ENCODE measurements around the gene COG4. TPM values are rescaled to one million over a fixed set of nuclear protein-coding genes. Genes with fewer than 3 reads are reported as not detected.

Gene COG4
- total RNA-seq, 1 experiment from 2014 or later = 45.4 TPM

DNA sequence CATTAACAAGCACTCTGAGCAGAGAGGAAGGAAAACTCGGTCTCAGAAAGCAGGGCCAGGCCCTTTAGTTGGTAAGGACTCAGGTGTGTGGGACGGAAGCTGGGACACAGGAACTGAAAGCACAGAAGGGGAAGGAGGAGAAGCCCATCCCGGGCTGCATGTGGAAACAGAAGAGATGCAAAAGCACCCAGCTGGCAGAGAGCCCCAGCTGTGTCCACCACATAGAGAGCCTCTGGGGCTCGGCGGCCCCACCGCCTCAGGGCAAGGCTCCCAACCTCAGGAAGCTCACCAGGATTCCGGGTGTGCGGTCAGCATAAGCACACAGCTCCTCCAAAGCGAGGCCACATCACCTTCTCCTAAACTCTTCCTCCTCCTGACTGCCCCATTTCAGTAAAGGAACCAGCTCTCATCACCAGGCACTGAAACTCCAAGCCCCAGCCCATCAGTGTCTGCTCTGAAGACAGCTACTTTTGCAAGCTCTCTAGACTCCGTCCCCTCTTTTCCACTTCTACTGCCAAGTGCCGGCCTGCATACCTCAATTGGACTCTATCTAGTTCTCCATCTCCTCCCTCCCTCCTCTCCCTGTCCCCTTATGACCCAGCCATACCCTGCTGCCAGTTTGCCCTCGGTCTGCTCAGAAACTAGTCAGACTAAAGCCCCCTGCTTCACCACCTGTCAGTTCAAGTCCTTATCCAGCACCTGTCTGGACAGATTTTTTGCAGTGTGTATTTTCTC lies 90.5 kb downstream of the COG4 start:
- peaks cover 78% of the 10 kb centered on the region for H3K4me1 ChIP-seq (ENCODE audit: control insufficient read depth, insufficient read depth, low read length)
- POLR2A ChIA-PET = no interaction called here
- ATAC-seq (peak; percentile 18), DNase-seq (ENCODE audit: low read depth, low spot score) (no peak)
- BruUV-seq (replicated peaks) = no TSS peak
- H3K9me3 ChIP-seq (ENCODE audit: control insufficient read depth, insufficient read depth, low read depth, low read length) = no peaks in the 10 kb centered on the region
- H3K27ac ChIP-seq (ENCODE audit: low read length) = peak overlapping the region; percentile 91
- in situ Hi-C loops (cut with HindIII; ENCODE audit: low pct_unique_long_range_greater_than_20kb, low sequenced_read_pairs) (no loop called here), intact Hi-C loops (cut with micrococcal nuclease; ENCODE audit: unreplicated experiment) (no loop called here)
- CTCF ChIA-PET = interaction anchor here (0.6 kb wide), 1 partner anchor 50 kb away, joined by 13 read pairs; no protein-coding TSS in a partner anchor
- peak overlapping the region; percentile 5 to 39; a peak in 3 of 4 replicates for H3K4me3 ChIP-seq (ENCODE audit: low read depth in 2 of 2, low read length in 2 of 2)
- H3K36me3 ChIP-seq (ENCODE audit: control insufficient read depth, insufficient read depth, low read length) = no peaks in the 10 kb centered on the region; the same call in 1 of the 2 replicates
- H3K27me3 ChIP-seq (ENCODE audit: control insufficient read depth, insufficient read depth, low read length) = no peaks in the 10 kb centered on the region
- TF ChIP-seq POLR2AphosphoS5 (IDR thresholded peaks at IDR 0.05; ENCODE audit: low read depth, low read length) (no peak; the same call in 1 of the 2 replicates), TCF7L2 (IDR thresholded peaks at IDR 0.05; ENCODE audit: low read depth, low read length) (no peak), SIN3A (IDR thresholded peaks at IDR 0.05; ENCODE audit: borderline replicate concordance, insufficient read depth, low read depth, low read length) (no peak)
- TF ChIP-seq, protein P1, sequence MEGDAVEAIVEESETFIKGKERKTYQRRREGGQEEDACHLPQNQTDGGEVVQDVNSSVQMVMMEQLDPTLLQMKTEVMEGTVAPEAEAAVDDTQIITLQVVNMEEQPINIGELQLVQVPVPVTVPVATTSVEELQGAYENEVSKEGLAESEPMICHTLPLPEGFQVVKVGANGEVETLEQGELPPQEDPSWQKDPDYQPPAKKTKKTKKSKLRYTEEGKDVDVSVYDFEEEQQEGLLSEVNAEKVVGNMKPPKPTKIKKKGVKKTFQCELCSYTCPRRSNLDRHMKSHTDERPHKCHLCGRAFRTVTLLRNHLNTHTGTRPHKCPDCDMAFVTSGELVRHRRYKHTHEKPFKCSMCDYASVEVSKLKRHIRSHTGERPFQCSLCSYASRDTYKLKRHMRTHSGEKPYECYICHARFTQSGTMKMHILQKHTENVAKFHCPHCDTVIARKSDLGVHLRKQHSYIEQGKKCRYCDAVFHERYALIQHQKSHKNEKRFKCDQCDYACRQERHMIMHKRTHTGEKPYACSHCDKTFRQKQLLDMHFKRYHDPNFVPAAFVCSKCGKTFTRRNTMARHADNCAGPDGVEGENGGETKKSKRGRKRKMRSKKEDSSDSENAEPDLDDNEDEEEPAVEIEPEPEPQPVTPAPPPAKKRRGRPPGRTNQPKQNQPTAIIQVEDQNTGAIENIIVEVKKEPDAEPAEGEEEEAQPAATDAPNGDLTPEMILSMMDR (IDR thresholded peaks at IDR 0.05) = no peak
- TF ChIP-seq, protein P2, sequence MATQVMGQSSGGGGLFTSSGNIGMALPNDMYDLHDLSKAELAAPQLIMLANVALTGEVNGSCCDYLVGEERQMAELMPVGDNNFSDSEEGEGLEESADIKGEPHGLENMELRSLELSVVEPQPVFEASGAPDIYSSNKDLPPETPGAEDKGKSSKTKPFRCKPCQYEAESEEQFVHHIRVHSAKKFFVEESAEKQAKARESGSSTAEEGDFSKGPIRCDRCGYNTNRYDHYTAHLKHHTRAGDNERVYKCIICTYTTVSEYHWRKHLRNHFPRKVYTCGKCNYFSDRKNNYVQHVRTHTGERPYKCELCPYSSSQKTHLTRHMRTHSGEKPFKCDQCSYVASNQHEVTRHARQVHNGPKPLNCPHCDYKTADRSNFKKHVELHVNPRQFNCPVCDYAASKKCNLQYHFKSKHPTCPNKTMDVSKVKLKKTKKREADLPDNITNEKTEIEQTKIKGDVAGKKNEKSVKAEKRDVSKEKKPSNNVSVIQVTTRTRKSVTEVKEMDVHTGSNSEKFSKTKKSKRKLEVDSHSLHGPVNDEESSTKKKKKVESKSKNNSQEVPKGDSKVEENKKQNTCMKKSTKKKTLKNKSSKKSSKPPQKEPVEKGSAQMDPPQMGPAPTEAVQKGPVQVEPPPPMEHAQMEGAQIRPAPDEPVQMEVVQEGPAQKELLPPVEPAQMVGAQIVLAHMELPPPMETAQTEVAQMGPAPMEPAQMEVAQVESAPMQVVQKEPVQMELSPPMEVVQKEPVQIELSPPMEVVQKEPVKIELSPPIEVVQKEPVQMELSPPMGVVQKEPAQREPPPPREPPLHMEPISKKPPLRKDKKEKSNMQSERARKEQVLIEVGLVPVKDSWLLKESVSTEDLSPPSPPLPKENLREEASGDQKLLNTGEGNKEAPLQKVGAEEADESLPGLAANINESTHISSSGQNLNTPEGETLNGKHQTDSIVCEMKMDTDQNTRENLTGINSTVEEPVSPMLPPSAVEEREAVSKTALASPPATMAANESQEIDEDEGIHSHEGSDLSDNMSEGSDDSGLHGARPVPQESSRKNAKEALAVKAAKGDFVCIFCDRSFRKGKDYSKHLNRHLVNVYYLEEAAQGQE (IDR thresholded peaks at IDR 0.05; ENCODE audit: insufficient read depth in 1 of 2, low read depth in 2 of 2, low read length in 1 of 2) = no peak

GRCh38 chr16:70432356-70432722 lies 91.0 kb downstream of the COG4 start:
- H3K36me3 ChIP-seq (ENCODE audit: control insufficient read depth, insufficient read depth, low read length) = no peaks in the 10 kb centered on the region; the same call in 1 of the 2 replicates
- ChIA-PET POLR2A (no interaction called here), CTCF (interaction anchor here (0.6 kb wide), 1 partner anchor 51 kb away, joined by 13 read pairs; no protein-coding TSS in a partner anchor)
- peak overlapping the region; percentile 91 for H3K27ac ChIP-seq (ENCODE audit: low read length)
- no peaks in the 10 kb centered on the region for H3K9me3 ChIP-seq (ENCODE audit: control insufficient read depth, insufficient read depth, low read depth, low read length)
- peak overlapping the region in 1 of 2 experiments; percentile 39; a peak in 2 of 4 replicates for H3K4me3 ChIP-seq (ENCODE audit: low read depth in 2 of 2, low read length in 2 of 2)
- intact Hi-C loops (cut with micrococcal nuclease; ENCODE audit: unreplicated experiment) = no loop called here
- no peaks in the 10 kb centered on the region for H3K27me3 ChIP-seq (ENCODE audit: control insufficient read depth, insufficient read depth, low read length)
- DNase-seq (ENCODE audit: low read depth, low spot score) (no peak), ATAC-seq (no peak)
- TF ChIP-seq, protein P1 (IDR thresholded peaks at IDR 0.05) = no peak
- TF ChIP-seq TCF7L2 (IDR thresholded peaks at IDR 0.05; ENCODE audit: low read depth, low read length) (no peak), POLR2AphosphoS5 (IDR thresholded peaks at IDR 0.05; ENCODE audit: low read depth, low read length) (no peak), SIN3A (IDR thresholded peaks at IDR 0.05; ENCODE audit: borderline replicate concordance, insufficient read depth, low read depth, low read length) (no peak)
- TF ChIP-seq, protein P2 (IDR thresholded peaks at IDR 0.05; ENCODE audit: insufficient read depth in 1 of 2, low read depth in 2 of 2, low read length in 1 of 2) = no peak
- no TSS peak for BruUV-seq (replicated peaks)
- peaks cover 84% of the 10 kb centered on the region for H3K4me1 ChIP-seq (ENCODE audit: control insufficient read depth, insufficient read depth, low read length)
- in situ Hi-C loops (cut with HindIII; ENCODE audit: low pct_unique_long_range_greater_than_20kb, low sequenced_read_pairs) = no loop called here
